NT2/D1 (cell line): Measurements from ENCODE around the gene FEM1A.
A peak's percentile ranks its signal among the peaks of the same experiment; 100 is the strongest.

Experiments
- DNase-seq: peaks from one replicate; pipeline ENCODE4 v3.0.0-alpha.2; 2011; ENCODE audit warnings: low read depth, low spot score
- H3K27me3 ChIP-seq: 2 replicates; pipeline ENCODE4 v1.6.0; 2011; ENCODE audit warnings: mild to moderate bottlenecking; ENCODE audit not compliant: insufficient read length, insufficient read depth
- H3K36me3 ChIP-seq: 2 replicates; pipeline ENCODE4 v1.6.1; 2011; ENCODE audit warnings: mild to moderate bottlenecking, low read length, mixed read lengths; ENCODE audit not compliant: insufficient read depth, insufficient read length
- H3K4me1 ChIP-seq: 2 replicates; pipeline ENCODE4 v1.5.1; 2011; ENCODE audit not compliant: insufficient read depth, insufficient read length
- H3K4me3 ChIP-seq: 2 replicates; pipeline ENCODE4 v1.5.1; 2011; ENCODE audit warnings: low read depth; ENCODE audit not compliant: insufficient read length
- H3K9ac ChIP-seq: 2 replicates; pipeline ENCODE4 v1.6.0; 2011; ENCODE audit warnings: low read depth; ENCODE audit not compliant: insufficient read length
- H3K9me3 ChIP-seq: 2 replicates; pipeline ENCODE4 v1.5.1; 2011; ENCODE audit warnings: mild to moderate bottlenecking, low read length; ENCODE audit not compliant: insufficient read depth
- SUZ12 ChIP-seq: IDR thresholded peaks from 2 replicates; pipeline ENCODE4 v1.6.1; 2011; ENCODE audit not compliant: insufficient read length, insufficient read depth; ENCODE audit errors: extremely low read depth
- YY1 ChIP-seq: IDR thresholded peaks from 2 replicates; pipeline ENCODE4 v1.6.1; 2011; ENCODE audit not compliant: insufficient read length, insufficient read depth
- ZNF274 ChIP-seq: IDR thresholded peaks from 2 replicates; pipeline ENCODE4 v1.6.1; 2011; ENCODE audit warnings: mild to moderate bottlenecking, low read depth, low read length

The FEM1A gene

DNA sequence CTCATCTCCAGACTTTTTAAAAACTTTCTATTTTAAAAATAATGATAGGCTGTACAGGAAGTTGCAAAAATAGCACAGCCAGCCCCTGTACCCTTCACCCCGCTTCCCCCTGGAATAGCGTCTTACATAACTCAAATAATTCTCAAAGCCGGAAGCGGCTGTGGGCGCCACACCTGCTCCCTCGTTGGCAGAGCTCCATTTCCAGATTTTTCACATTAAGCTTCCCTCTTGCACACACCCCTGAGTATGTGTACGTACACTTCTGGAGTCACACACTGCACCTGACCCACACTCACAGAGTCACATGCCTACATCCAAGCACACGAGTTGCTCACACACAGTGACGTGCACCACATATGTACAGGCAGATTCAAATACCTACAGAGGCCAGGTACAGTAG lies 42.9 kb upstream of the FEM1A start:
- Histone ChIP-seq H3K27me3 (no peaks in the 10 kb centered on the region), H3K9ac (no peak overlapping the region), H3K36me3 (no peaks in the 10 kb centered on the region), H3K4me3 (no peak overlapping the region), H3K4me1 (peaks cover 6% of the 10 kb centered on the region), H3K9me3 (no peaks in the 10 kb centered on the region)
- no peak for DNase-seq
- TF ChIP-seq SUZ12 (no peak), YY1 (no peak)

DNA sequence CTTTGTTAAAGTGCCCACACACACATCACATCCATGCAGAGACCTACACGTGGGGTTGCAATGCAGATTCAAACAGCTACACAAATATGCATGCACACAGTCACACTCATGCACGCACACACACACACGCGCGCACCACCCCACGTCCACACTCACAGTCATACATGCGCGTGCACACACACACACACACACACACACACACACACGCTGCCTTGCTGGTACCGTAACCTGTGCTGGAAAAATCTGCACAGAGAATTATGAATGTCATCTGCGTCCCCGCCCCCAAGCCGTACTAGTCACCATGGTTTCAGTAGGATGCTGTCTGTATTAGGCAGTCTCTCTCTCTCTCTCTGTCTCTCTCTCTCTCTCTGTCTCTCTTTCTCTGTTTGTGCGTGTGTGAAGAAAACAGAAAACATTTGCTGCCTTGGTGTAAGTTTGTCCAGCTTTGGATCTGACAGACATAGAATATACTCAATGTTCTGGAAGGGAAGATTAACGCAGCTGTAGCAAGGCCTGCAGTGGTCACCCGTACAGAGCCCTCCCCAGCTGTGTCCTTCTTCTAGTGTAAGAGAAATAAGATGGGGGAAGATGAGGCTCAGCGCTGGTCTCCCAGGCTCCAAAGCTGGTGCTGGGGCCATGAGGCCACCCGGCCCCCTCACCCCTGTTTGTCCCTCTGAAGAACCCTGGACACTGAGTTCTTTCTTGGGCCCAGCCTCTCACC lies 41.5 kb upstream of the FEM1A start:
- Histone ChIP-seq H3K9ac (no peak overlapping the region), H3K9me3 (no peaks in the 10 kb centered on the region), H3K36me3 (no peaks in the 10 kb centered on the region), H3K4me3 (no peak overlapping the region), H3K4me1 (peaks cover 2% of the 10 kb centered on the region), H3K27me3 (no peaks in the 10 kb centered on the region)
- no peak for DNase-seq
- TF ChIP-seq ZNF274 (no peak), YY1 (no peak), SUZ12 (no peak)

DNA sequence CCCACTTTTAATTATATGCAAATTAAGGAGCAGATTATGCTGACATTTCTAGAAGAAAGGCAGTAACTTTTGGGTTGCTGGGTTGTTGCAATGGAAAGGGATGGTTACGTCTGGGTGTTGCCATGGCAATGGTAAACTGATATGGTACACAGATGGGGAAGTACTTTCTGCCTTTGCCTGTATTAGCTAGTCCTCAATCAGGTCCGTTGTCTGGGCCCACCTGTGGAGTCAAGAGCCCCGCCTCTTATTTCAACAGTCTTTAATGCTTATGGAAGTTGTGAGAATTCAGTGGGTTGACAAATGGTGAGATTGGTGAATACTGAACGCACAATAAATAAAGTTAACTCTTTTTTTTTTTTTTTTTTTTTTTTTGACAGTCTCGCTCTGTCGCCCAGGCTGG lies 37.3 kb upstream of the FEM1A start:
- Histone ChIP-seq H3K4me3 (no peak overlapping the region), H3K36me3 (no peaks in the 10 kb centered on the region), H3K9ac (no peak overlapping the region), H3K27me3 (peaks cover 15% of the 10 kb centered on the region), H3K4me1 (peaks cover 2% of the 10 kb centered on the region), H3K9me3 (peaks cover 5% of the 10 kb centered on the region; the same call in 1 of the 2 replicates)
- DNase-seq, result no peak
- TF ChIP-seq ZNF274, result no peak

DNA sequence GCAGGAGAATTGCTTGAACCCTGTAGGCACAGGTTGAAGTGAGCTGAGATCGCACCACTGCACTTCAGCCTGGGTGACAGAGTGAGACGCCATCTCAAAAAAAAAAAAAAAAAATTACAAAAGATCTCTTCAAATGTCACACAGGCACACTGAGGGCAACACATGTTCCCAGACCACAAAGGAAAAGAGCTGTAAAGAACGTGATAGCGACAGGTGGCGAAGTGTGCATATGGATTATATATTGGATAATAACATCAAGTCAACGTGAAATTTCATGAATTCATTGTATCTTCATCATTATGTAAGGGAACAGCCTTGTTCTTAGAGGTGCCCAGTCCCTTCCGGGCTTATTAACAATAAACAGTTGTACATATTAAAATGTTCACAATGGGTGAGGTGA lies 36.1 kb upstream of the FEM1A start:
- Histone ChIP-seq H3K9me3 (peaks cover 5% of the 10 kb centered on the region; the same call in 1 of the 2 replicates), H3K9ac (no peak overlapping the region), H3K36me3 (no peaks in the 10 kb centered on the region), H3K4me1 (peaks cover 2% of the 10 kb centered on the region), H3K4me3 (no peak overlapping the region), H3K27me3 (peaks cover 24% of the 10 kb centered on the region)
- no peak for TF ChIP-seq ZNF274
- TF ChIP-seq SUZ12, result no peak
- no peak for TF ChIP-seq YY1
- DNase-seq, result no peak

DNA sequence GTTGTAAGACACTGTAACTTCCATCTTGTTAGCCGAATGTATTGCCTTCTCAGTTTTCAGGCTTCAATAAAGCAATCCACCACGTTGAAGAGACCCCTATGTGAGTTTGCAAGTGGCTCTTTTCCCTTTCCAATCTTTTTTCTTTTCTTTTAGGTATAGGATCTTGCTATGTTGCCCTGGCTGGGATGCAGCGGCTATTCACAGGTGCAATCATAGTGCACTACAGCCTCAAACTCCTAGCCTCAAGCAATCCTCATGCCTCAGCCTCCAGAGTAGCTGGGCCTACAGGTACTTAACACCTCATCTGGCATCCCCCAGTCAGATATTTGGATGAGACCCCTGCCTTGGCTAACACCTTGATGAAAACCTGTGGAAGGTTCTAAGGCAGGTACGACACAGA lies 33.5 kb upstream of the FEM1A start:
- no peak overlapping the region for H3K9ac ChIP-seq

DNA sequence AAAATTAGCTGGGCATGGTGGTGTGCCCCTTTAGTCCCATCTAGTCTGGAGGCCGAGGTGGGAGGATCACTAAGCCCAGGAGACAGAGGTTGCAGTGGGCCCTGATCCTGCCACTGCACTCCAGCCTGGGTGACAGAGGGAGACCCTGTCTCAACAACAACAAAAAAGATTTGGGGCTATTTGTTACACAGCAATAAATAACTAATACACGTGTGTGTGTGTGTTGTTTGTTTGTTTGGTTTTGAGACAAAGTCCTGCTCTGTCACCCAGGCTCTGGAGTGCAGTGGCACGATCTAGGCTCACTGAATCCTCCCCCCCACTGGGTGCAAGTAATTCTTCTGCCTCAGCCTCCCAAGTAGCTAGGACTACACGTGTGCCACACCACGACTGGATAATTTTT lies 32.9 kb upstream of the FEM1A start:
- Histone ChIP-seq H3K36me3 (no peaks in the 10 kb centered on the region), H3K9me3 (peaks cover 5% of the 10 kb centered on the region; the same call in 1 of the 2 replicates), H3K9ac (no peak overlapping the region), H3K4me1 (no peaks in the 10 kb centered on the region), H3K27me3 (peaks cover 44% of the 10 kb centered on the region), H3K4me3 (no peak overlapping the region)
- DNase-seq, result no peak
- TF ChIP-seq SUZ12 (no peak), YY1 (no peak), ZNF274 (no peak)

More for the DNA sequence above, 33.5 kb upstream of the FEM1A start:
- Histone ChIP-seq H3K4me1 (no peaks in the 10 kb centered on the region), H3K9me3 (peaks cover 5% of the 10 kb centered on the region; the same call in 1 of the 2 replicates), H3K4me3 (no peak overlapping the region), H3K27me3 (peaks cover 39% of the 10 kb centered on the region), H3K36me3 (no peaks in the 10 kb centered on the region)
- no peak for DNase-seq
- TF ChIP-seq YY1, result no peak
- TF ChIP-seq ZNF274, result no peak

DNA sequence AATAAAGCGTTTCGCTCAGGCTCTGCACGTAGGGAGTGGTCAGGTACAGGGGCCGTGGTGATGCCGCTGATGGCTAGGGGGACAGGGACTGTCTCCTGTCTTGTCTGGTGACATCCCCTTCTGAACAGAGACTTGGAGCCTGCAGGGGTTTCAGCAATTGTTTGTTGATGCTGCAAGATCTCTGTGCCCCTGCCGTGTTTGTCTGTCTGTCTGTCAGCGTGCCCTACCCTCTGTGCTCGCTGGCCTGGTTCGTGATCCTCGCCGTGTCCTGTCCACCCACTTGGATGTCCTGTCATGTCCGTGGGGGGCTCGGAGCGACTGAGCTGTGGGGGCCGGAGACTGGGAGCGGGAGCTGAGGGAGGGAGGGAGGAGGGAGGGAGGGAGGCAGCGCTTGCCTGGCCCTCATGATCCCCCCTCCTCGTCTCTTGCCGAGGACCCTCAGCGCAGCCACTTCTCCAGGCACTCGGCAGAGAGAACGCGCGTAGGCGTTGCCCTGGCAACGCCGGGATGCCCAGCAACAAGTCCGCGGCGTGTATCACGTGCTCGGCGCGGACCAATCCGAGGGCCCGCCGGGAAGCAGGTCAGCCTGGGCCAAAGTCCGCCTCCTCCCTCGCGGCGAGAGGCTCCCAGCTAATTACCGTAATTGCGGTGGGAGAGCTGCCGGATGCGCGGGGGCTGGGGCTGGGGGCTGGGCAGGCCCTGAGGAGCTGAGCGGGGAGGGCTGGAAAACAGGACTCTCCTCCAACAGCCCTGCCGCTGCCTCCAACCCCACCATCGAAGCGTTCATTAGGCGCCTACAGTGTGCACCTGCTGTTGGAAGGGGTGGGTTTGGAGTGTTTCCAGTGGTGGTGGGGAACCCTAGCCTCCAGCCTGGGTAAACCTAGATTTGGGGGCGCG lies 31.9 kb upstream of the FEM1A start:
- no peaks in the 10 kb centered on the region for H3K4me1 ChIP-seq
- peaks cover 45% of the 10 kb centered on the region for H3K27me3 ChIP-seq
- peak overlapping the region; percentile 74 for H3K9ac ChIP-seq
- no peak for TF ChIP-seq YY1
- TF ChIP-seq ZNF274, result no peak
- no peak for TF ChIP-seq SUZ12
- DNase-seq, result peak; percentile 91
- H3K9me3 ChIP-seq, result peaks cover 5% of the 10 kb centered on the region; the same call in 1 of the 2 replicates
- peak overlapping the region; percentile 32 for H3K4me3 ChIP-seq
- H3K36me3 ChIP-seq, result no peaks in the 10 kb centered on the region
